H1 (cell line): ENCODE results near the gene HAUS2. TPM values are rescaled to one million over a fixed set of nuclear protein-coding genes. Genes with fewer than 3 reads are reported as not detected.

ENCODE experiments used
- polyA plus RNA-seq, 7 experiments: library from polyadenylated mRNA; depleted of rRNA in 3 of 7; stranded (reverse) in 5 of 7; unstranded in 2 of 7; fragments of >200 nt in 5 of 7; fragments of 200-250 nt in 2 of 7; gene quantifications; 1 replicate in 5 of 7; 2 replicates in 1 of 7; 4 replicates in 1 of 7; pipeline versions ENCODE4 v1.2.1 to v1.2.3, GENCODE V29; 2011 to 2013; ENCODE audit warnings: missing spikeins in 2 of 7, mixed read lengths in 2 of 7
- total RNA-seq: library from RNA; stranded (reverse); fragmentation: NEBNext Ultra II Directional; extraction: Animal tissue kit (Norgen Biotek cat#: 25700); gene quantifications from 2 replicates; pipeline ENCODE4 v1.2.1, GENCODE V29; 2021
- TF ChIP-seq, protein P1 (sequence below): IDR thresholded peaks from 2 replicates; pipeline ENCODE4 v1.6.1; 2011; ENCODE audit warnings: low read depth, mild to moderate bottlenecking, low read length; ENCODE audit not compliant: insufficient read depth

HAUS2 gene
- total and polyA plus RNA-seq, 2 of the 8 experiments (the other 6 are each of a cell fraction or from before 2014, with no cell fraction given): 12.1 to 33.5 TPM

DNA sequence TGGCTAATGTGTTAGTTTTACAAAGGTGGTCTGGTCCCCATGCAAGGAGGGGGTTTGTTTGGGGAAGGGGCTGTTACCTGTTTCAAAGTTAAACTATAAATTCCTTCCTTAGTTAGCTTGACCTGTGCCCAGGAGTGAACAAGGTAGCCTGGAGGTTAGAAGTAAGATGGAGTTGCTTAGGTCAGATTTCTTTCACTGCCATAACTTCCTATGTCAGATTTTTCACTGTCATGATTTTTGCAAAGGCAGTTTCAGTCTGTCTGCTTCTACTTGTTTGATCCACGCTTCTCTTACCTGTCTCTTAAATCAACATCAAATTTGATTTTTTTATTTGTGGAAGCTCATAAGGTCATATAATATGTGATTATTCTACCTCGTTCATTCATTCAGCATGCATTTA is 55.3 kb downstream of the HAUS2 start (continued):
- TF ChIP-seq, protein P1, sequence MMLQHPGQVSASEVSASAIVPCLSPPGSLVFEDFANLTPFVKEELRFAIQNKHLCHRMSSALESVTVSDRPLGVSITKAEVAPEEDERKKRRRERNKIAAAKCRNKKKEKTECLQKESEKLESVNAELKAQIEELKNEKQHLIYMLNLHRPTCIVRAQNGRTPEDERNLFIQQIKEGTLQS: no peak
